Transverse colon (tissue), 4 donors: ENCODE measurements around the gene TMEM107.

Experiments used
- POLR2A ChIP-seq: fragments of 450-650 bp; IDR thresholded peaks from one replicate; pipeline ENCODE4 v1.6.1; 2016; ENCODE audit warnings: antibody characterized with exemption, mild to moderate bottlenecking, moderate library complexity
- POLR2AphosphoS5 ChIP-seq, 3 donors: sonication (generic); formaldehyde crosslinking; IDR thresholded peaks; one replicate each; pipeline ENCODE4 v1.6.1; 2016; ENCODE audit warnings: antibody characterized with exemption in 3 of 3
- TF ChIP-seq, protein P1 (sequence below), 5 experiments: fragments of 200-600 bp in 3 of 5; fragments of 450-650 bp in 2 of 5; sonication (generic) in 3 of 5; IDR thresholded peaks; 1 replicate in 2 of 5; 2 replicates in 3 of 5; pipeline ENCODE4 v1.5.1; 2016 to 2017; ENCODE audit warnings: antibody characterized with exemption in 5 of 5, inconsistent platforms in 3 of 5, mild to moderate bottlenecking in 2 of 5, moderate library complexity in 1 of 5

GRCh38 chr17:8190506-8190905, 14.3 kb upstream of the TMEM107 start:
- TF ChIP-seq, protein P1, sequence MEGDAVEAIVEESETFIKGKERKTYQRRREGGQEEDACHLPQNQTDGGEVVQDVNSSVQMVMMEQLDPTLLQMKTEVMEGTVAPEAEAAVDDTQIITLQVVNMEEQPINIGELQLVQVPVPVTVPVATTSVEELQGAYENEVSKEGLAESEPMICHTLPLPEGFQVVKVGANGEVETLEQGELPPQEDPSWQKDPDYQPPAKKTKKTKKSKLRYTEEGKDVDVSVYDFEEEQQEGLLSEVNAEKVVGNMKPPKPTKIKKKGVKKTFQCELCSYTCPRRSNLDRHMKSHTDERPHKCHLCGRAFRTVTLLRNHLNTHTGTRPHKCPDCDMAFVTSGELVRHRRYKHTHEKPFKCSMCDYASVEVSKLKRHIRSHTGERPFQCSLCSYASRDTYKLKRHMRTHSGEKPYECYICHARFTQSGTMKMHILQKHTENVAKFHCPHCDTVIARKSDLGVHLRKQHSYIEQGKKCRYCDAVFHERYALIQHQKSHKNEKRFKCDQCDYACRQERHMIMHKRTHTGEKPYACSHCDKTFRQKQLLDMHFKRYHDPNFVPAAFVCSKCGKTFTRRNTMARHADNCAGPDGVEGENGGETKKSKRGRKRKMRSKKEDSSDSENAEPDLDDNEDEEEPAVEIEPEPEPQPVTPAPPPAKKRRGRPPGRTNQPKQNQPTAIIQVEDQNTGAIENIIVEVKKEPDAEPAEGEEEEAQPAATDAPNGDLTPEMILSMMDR (IDR thresholded peaks at IDR 0.05), result no peak
- no peak for TF ChIP-seq POLR2A
- no peak for TF ChIP-seq POLR2AphosphoS5 (IDR thresholded peaks at IDR 0.05)
